PC-3 (cell line): Measurements from ENCODE around the gene IFIT2. TPM values are rescaled to one million over a fixed set of nuclear protein-coding genes. Genes with fewer than 3 reads are reported as not detected.

Experiments used
- ATAC-seq: fragments of 200-7000 bp; cut with Tn5 transposase; 2 replicates; pipeline ENCODE4 v1.9.1; 2020; ENCODE audit warnings: mild to moderate bottlenecking, moderate library complexity
- BruUV-seq: library from RNA; stranded (reverse); fragments of 400-500 nt; replicated peaks from 2 replicates; lab custom pipeline; 2021; lab: Mats Ljungman, UMichigan
- CTCF ChIA-PET: fragments of 300-600 bp; sonication (Branson Sonifier 250); formaldehyde crosslinking; loops from one replicate; lab custom pipeline; 2022; ENCODE audit warnings: antibody characterized with exemption; lab: Charles Lee
- POLR2A ChIA-PET: fragments of 300-600 bp; sonication (Branson Sonifier 250); formaldehyde crosslinking; loops from one replicate; lab custom pipeline; 2022; ENCODE audit warnings: antibody characterized with exemption; ENCODE audit not compliant: unreplicated experiment; lab: Charles Lee
- DNase-seq: peaks from one replicate; pipeline ENCODE4 v3.0.0-alpha.2; 2015
- H2AFZ ChIP-seq: fragments of 300-600 bp; sonication (generic); 2 replicates; pipeline ENCODE4 v1.6.0; 2016; ENCODE audit warnings: antibody characterized with exemption, low read length
- H3F3A ChIP-seq: fragments of 300-600 bp; sonication (generic); one replicate; pipeline ENCODE4 v1.6.0; 2017; ENCODE audit warnings: antibody characterized with exemption, low read length, control low read depth, mild to moderate bottlenecking; ENCODE audit not compliant: unreplicated experiment
- H3K27ac ChIP-seq: fragments of 300-600 bp; sonication (generic); 2 replicates; pipeline ENCODE4 v1.5.1; 2016; ENCODE audit warnings: mild to moderate bottlenecking, low read length
- H3K27me3 ChIP-seq: fragments of 300-600 bp; sonication (generic); 2 replicates; pipeline ENCODE4 v1.6.1; 2016; ENCODE audit warnings: low read length, mixed read lengths
- H3K36me3 ChIP-seq: fragments of 300-600 bp; sonication (generic); 2 replicates; pipeline ENCODE4 v1.6.1; 2016; ENCODE audit warnings: low read depth, mixed run types, low read length, mixed read lengths
- H3K4me1 ChIP-seq: fragments of 300-600 bp; sonication (generic); 2 replicates; pipeline ENCODE4 v1.5.1; 2016; ENCODE audit warnings: low read length; ENCODE audit not compliant: insufficient read depth
- H3K4me2 ChIP-seq: fragments of 300-600 bp; sonication (generic); 2 replicates; pipeline ENCODE4 v1.6.0; 2016; ENCODE audit warnings: low read length
- H3K4me3 ChIP-seq: fragments of 300-600 bp; sonication (generic); 2 replicates; pipeline ENCODE4 v1.5.1; 2016; ENCODE audit warnings: mild to moderate bottlenecking, low read length, mixed read lengths
- H3K79me2 ChIP-seq: fragments of 300-600 bp; sonication (generic); 2 replicates; pipeline ENCODE4 v1.6.1; 2017; ENCODE audit warnings: low read length, mixed read lengths
- H3K9ac ChIP-seq: fragments of 300-600 bp; sonication (generic); 2 replicates; pipeline ENCODE4 v1.6.0; 2016; ENCODE audit warnings: mild to moderate bottlenecking, low read length
- H3K9me2 ChIP-seq: fragments of 300-600 bp; sonication (generic); replicated peaks from 2 replicates; pipeline ENCODE4 v1.6.1; 2016; ENCODE audit warnings: mixed run types, low read length, mixed read lengths
- H3K9me3 ChIP-seq: fragments of 300-600 bp; sonication (generic); 2 replicates; pipeline ENCODE4 v1.6.1; 2016; ENCODE audit warnings: low read length, mixed read lengths
- H4K20me1 ChIP-seq: fragments of 300-600 bp; sonication (generic); 2 replicates; pipeline ENCODE4 v1.6.1; 2016; ENCODE audit warnings: low read length, mixed read lengths
- CTCF ChIP-seq: fragments of 300-600 bp; sonication (generic); conservative IDR thresholded peaks from 2 replicates; pipeline ENCODE4 v1.5.1; 2017; ENCODE audit warnings: antibody characterized with exemption, low read depth, mild to moderate bottlenecking, low read length
- EZH2 ChIP-seq: fragments of 300-600 bp; sonication (generic); IDR thresholded peaks from one replicate; pipeline ENCODE4 v1.6.1; 2017; ENCODE audit warnings: antibody characterized with exemption, mild to moderate bottlenecking, low read length; ENCODE audit not compliant: unreplicated experiment
- EZH2phosphoT487 ChIP-seq: fragments of 300-600 bp; sonication (generic); IDR thresholded peaks from 2 replicates; pipeline ENCODE4 v1.6.1; 2018; ENCODE audit warnings: mild to moderate bottlenecking, antibody characterized with exemption, low read length, borderline replicate concordance
- intact Hi-C: fragments of 100-400 bp; cut with micrococcal nuclease; formaldehyde crosslinking; loops from 2 replicates; pipeline ENCODE4 v1.9.0; 2023
- total RNA-seq: library from RNA; depleted of rRNA; stranded (reverse); fragments of >200 nt; gene quantifications from 2 replicates; pipeline ENCODE4 v1.2.3, GENCODE V29; 2014

The IFIT2 gene
- total RNA-seq, 1 experiment from 2014 or later, result 8.6 TPM

GRCh38 chr10:89269433-89270152, 32.3 kb upstream of the IFIT2 start:
- Histone ChIP-seq H3F3A (no peaks in the 10 kb centered on the region), H3K9me2 (no peaks in the 10 kb centered on the region), H3K4me3 (no peak overlapping the region), H2AFZ (no peak overlapping the region), H3K4me1 (peaks cover 11% of the 10 kb centered on the region; the same call in 1 of the 2 replicates), H3K9ac (no peak overlapping the region), H3K27me3 (no peaks in the 10 kb centered on the region), H3K36me3 (no peaks in the 10 kb centered on the region), H4K20me1 (no peaks in the 10 kb centered on the region), H3K9me3 (no peaks in the 10 kb centered on the region), H3K79me2 (no peaks in the 10 kb centered on the region), H3K27ac (no peak overlapping the region), H3K4me2 (no peak overlapping the region)
- BruUV-seq, result no TSS peak
- CTCF ChIA-PET, result no interaction called here
- DNase-seq (no peak), ATAC-seq (no peak)
- intact Hi-C loops, result no loop called here
- POLR2A ChIA-PET, result no interaction called here
- TF ChIP-seq EZH2phosphoT487 (no peak), EZH2 (no peak), CTCF (no peak)

- no peak for TF ChIP-seq EZH2phosphoT487
- no peak for TF ChIP-seq EZH2
- TF ChIP-seq CTCF, result no peak
- ATAC-seq, result no peak
- Histone ChIP-seq H3K9me3 (no peaks in the 10 kb centered on the region), H3K79me2 (no peaks in the 10 kb centered on the region), H3K27ac (no peak overlapping the region), H3K4me1 (peaks cover 16% of the 10 kb centered on the region), H3K9ac (no peak overlapping the region), H4K20me1 (no peaks in the 10 kb centered on the region), H3F3A (no peaks in the 10 kb centered on the region), H3K4me3 (no peak overlapping the region), H3K4me2 (no peak overlapping the region), H2AFZ (no peak overlapping the region), H3K27me3 (no peaks in the 10 kb centered on the region), H3K36me3 (no peaks in the 10 kb centered on the region), H3K9me2 (no peaks in the 10 kb centered on the region)
- intact Hi-C loops, result no loop called here
- DNase-seq, result no peak
- BruUV-seq, result no TSS peak
- POLR2A ChIA-PET, result no interaction called here
- CTCF ChIA-PET, result no interaction called here
These were observed 31.7 kb upstream of the IFIT2 start for GRCh38 chr10:89270153-89270483.

GRCh38 chr10:89271532-89271931, 30.3 kb upstream of the IFIT2 start:
- Histone ChIP-seq H3K4me1 (peaks cover 30% of the 10 kb centered on the region), H3K9me2 (no peaks in the 10 kb centered on the region), H3K9ac (no peak overlapping the region), H4K20me1 (no peaks in the 10 kb centered on the region), H3K4me2 (no peak overlapping the region), H3F3A (no peaks in the 10 kb centered on the region), H3K79me2 (no peaks in the 10 kb centered on the region), H3K9me3 (no peaks in the 10 kb centered on the region), H3K27ac (no peak overlapping the region), H3K4me3 (no peak overlapping the region), H2AFZ (no peak overlapping the region), H3K27me3 (no peaks in the 10 kb centered on the region), H3K36me3 (no peaks in the 10 kb centered on the region)
- DNase-seq, result no peak
- no TSS peak for BruUV-seq
- intact Hi-C loops, result no loop called here
- CTCF ChIA-PET, result no interaction called here
- POLR2A ChIA-PET, result no interaction called here
- ATAC-seq, result no peak
- no peak for TF ChIP-seq EZH2
- no peak for TF ChIP-seq CTCF
- TF ChIP-seq EZH2phosphoT487, result no peak
